GM12801 (cell line): ENCODE results near the gene CHCHD3.

ENCODE experiments used
- TF ChIP-seq, protein P1 (sequence below): IDR thresholded peaks from one replicate; pipeline ENCODE4 v1.5.1; 2011; ENCODE audit warnings: control low read depth; ENCODE audit not compliant: insufficient read length; ENCODE audit errors: extremely low read depth

The CHCHD3 gene

DNA sequence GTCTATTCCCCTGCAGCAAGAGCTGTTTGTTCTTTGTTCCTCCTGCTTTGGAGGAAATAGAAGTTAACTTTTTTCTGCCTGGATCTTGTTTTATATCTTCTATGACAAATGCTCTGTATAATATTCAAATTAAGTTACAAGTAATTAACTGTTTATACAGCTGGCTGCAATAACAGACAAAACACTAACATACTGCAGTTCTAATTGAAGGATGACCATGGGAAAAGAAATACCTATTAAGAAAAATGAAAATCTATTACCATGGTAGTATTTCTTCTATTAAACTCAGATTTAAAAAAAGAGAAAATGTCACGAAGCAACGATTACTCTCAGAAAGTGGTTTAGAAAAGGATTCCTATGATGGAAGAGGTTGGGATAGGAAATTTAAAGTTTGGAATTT is 291.8 kb downstream of the CHCHD3 start:
- TF ChIP-seq, protein P1, sequence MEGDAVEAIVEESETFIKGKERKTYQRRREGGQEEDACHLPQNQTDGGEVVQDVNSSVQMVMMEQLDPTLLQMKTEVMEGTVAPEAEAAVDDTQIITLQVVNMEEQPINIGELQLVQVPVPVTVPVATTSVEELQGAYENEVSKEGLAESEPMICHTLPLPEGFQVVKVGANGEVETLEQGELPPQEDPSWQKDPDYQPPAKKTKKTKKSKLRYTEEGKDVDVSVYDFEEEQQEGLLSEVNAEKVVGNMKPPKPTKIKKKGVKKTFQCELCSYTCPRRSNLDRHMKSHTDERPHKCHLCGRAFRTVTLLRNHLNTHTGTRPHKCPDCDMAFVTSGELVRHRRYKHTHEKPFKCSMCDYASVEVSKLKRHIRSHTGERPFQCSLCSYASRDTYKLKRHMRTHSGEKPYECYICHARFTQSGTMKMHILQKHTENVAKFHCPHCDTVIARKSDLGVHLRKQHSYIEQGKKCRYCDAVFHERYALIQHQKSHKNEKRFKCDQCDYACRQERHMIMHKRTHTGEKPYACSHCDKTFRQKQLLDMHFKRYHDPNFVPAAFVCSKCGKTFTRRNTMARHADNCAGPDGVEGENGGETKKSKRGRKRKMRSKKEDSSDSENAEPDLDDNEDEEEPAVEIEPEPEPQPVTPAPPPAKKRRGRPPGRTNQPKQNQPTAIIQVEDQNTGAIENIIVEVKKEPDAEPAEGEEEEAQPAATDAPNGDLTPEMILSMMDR: no peak

DNA sequence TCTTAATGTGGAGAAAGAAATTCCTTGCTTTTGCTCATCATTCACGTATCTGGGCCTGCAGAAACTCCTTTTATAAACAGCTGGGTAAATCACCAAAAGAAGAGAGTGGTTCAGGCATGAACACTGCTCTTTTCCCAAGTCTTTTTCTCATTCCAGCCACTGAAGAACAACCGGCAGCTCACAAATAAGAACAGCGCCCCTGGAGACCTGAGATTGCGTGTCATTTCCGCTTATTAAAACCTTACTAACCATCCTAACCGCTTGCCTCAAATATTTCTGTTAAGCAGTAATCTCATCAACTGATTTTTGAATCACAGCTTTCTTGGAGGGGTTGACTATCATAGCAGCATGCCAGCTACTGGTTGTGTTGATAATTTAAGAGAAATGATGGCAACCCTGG is 292.6 kb downstream of the CHCHD3 start:
- TF ChIP-seq, protein P1: no peak

GRCh38 chr7:132785870-132786269 is 296.0 kb downstream of the CHCHD3 start:
- TF ChIP-seq, protein P1: no peak

DNA sequence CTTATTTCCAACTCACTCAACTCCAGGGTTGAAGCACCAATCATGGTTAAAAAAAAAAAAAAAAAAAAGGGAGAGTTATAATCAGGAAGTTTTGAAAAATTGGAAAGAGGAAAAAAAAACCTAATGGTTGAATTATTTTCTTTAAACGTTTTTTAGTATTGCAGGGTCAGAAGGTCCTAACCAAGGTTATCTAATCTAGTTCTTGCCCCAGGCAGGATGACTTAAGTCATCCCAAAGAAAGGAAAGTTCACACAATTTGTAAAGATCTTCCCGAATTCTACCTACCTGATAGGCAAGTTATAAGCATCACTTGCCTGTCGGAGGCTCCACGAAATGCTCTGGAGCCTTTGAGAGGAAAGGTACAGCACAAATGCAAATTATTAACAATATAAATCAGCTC is 297.5 kb downstream of the CHCHD3 start:
- TF ChIP-seq, protein P1: no peak

- TF ChIP-seq, protein P1: no peak
Measured at GRCh38 chr7:132783824-132784223, 298.1 kb downstream of the CHCHD3 start.

- TF ChIP-seq, protein P1: no peak
Measured at GRCh38 chr7:132782777-132783640, 298.9 kb downstream of the CHCHD3 start.

DNA sequence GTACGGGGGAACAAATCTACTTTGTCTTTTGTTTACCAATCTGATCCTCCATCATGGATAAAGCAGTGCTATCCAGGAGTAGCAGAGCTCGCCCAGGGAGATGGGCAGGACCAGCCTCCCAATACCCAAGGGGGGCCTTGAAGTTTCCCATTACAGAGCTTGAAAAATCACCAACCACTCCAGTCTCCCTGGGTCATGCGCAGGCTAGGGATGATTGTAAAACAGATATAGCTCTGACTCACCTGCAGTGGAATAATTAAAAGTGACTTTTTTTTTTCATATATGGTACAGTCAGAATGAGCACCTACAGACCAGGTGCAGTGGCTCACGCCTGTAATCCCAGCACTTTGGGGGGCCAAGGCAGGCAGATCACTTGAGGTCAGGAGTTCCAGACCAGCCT is 301.1 kb downstream of the CHCHD3 start:
- TF ChIP-seq, protein P1: no peak

DNA sequence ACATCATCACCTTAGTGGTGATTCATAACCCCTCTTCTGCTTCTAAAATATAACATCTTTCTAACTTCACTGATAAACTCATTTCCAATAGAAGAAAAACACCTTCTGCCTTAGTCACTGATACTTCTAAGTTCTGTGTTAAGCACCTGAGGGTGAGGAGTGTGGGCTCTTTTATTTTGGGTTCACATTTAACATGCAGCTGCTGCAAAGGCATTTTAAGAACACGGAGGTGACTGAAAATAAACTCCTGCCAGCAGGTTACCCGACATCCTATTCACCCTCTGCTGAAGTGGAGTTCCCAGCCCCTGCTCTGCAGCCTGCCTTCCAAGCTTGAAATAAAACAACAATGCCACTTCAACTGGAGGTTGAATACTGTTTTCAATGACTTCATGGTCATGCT is 302.7 kb downstream of the CHCHD3 start:
- TF ChIP-seq, protein P1: no peak
